A673 (cell line): ENCODE measurements around the gene PLA2G15.

ENCODE experiments used
- CTCF ChIP-seq: fragments of 300-800, 200-600 bp; sonication (generic); conservative IDR thresholded peaks from 2 replicates; pipeline ENCODE4 v1.5.1; 2017; ENCODE audit warnings: low read depth, mild to moderate bottlenecking, antibody characterized with exemption, low read length, moderate library complexity, mixed read lengths
- EZH2 ChIP-seq: fragments of 200-600 bp; sonication (generic); IDR thresholded peaks from 2 replicates; pipeline ENCODE4 v1.6.1; 2017; ENCODE audit warnings: borderline replicate concordance, low read depth, mild to moderate bottlenecking, mixed read lengths, antibody characterized with exemption, low read length; ENCODE audit not compliant: poor library complexity, severe bottlenecking

- TF ChIP-seq EZH2: no peak
- TF ChIP-seq CTCF: no peak
Measured at GRCh38 chr16:68299571-68300453, 54.6 kb downstream of the PLA2G15 start.
